GM19468 (cell line): ENCODE results near the gene KDM3A.

Experiments used
- ATAC-seq: cut with Tn5 transposase; IDR thresholded peaks from one replicate; pipeline ENCODE4 v1.9.1; 2021; ENCODE audit warnings: mild to moderate bottlenecking, moderate library complexity, moderate number of reproducible peaks; ENCODE audit not compliant: unreplicated experiment; ENCODE audit errors: extremely low read depth

The KDM3A gene

GRCh38 chr2:86434290-86434689 is 6.9 kb upstream of the KDM3A start:
- no peak for ATAC-seq

DNA sequence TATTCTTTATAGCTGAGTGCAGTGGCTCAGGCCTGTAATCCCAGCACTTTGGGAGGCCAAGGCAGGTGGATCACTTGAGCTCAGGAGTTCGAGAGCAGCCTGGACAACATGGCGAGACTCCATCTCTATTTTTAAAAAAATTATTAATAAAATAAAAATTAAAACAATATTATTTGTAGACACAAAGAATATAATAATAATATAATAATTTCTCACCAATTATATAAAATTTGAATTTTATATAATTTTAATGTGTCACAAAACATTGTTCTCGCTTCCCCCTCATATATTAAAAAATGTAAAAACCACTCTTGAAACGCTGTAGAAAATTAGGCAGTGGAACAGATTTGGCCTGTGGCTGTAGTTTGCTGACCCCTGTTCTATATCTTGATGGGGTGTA is 5.6 kb upstream of the KDM3A start:
- ATAC-seq, result no peak

- ATAC-seq, result no peak
These were observed 4.8 kb upstream of the KDM3A start for GRCh38 chr2:86436328-86436727.

GRCh38 chr2:86439879-86440630 is 1.1 kb upstream of the KDM3A start:
- ATAC-seq, result no peak

DNA sequence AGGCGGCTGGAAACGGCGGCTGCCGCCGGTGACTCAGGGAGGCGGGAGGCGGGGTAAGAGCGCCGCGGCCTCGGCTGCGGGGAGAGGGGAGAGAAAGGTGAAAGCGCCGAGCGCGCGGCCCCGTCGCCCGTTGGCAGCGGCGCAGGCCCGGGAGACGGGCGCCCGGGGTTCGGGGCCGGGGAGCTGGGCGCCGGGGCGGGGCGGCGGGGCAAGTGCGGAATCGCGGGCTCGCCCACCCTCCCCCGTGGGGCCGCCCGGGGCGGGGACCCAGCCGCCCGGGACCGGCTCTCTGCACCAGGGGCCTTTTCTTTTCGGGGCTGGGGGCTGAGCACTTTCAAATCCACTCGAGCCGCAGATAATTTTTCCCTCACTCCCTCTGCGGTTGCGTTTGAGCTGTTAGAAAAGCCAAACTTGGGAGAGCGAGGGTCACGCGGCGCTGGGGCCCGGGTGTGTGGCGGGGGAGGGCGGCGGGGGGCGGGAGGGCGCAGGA is 266 bp downstream of the KDM3A start:
- no peak for ATAC-seq

DNA sequence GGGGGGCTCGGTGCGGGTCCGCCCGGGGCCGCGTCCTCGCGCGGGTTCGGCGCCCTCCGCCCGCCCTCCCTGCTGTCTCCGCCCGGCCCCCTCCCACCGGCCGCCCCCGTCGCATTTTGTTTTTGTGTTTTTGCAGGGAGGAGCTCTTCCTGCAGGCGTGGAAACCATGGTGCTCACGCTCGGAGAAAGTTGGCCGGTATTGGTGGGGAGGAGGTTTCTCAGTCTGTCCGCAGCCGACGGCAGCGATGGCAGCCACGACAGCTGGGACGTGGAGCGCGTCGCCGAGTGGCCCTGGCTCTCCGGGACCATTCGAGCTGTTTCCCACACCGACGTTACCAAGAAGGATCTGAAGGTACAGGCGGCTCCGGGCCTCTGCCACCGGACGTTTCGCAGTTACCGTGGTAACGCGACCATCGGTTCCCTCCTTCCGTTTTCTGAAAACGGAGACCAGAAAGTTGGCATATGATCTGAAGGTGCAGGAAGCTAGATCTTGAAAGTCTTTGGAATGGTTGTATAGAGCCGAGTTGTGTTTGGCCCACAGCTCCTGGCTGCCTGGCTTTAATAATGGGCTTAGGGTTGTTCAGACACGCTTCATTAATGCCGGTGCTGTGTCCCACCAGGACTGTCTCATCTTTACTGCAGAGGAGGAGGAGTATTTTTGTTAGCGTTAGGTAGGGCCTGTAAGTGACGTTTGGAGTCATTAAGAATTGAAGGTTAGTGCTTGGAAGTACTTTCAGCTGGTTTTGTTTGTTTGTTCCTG is 891 bp downstream of the KDM3A start:
- no peak for ATAC-seq

DNA sequence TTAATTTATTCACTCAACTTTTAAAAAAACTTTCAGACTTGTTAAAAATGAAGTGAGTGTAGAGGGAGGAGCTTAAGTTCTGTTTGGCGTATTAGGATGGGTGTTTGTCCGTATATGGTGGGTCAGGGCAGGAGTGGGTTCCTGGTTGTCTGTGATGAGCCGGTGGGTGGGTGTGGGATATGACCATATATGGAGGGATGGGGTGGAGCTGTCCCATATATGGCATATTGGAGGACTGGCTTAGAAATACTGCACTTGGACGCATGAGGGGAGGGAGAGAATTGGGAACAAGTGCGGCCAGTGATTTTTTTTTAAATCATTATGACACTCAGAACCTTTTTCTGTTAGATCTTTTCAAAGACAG is 1.5 kb downstream of the KDM3A start:
- ATAC-seq, result peak; percentile 50

DNA sequence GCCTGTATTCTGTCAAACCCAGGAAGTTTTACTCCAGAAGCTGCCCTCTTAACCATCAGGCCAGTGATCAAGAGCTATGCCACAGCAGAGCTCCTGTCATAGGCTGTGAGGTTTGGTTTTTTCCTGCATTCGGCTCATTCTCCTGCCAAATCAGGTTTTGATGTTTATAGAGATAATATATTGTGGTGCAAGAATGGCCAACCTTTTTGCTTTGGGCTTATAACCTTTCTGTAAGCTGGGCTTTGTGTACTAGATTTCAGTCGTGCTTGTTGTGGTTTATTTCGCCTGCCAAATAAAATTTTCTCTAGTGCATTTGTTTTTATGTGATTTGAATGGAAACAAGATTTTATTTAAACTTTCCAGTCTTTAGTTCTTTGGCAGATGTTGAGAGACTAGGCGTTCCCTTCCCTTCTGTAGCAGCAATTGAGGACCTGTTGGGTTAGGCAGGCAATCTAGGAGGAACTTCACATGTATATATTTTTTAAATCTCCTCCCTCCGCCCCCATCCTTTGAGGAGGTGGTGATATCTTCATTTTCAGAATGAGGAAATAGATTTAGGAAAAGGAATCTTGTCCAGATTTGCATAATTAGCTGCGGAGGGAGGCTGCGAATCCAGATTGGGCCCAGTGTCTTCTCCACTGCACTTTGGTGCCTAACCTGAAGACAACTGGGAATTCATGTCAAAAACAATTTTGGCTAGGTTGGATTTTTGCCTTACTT is 2.6 kb downstream of the KDM3A start:
- ATAC-seq, result no peak

- ATAC-seq, result no peak
These were observed 4.3 kb downstream of the KDM3A start for GRCh38 chr2:86445436-86445835.

- no peak for ATAC-seq
These were observed 4.9 kb downstream of the KDM3A start for GRCh38 chr2:86446060-86446459.

DNA sequence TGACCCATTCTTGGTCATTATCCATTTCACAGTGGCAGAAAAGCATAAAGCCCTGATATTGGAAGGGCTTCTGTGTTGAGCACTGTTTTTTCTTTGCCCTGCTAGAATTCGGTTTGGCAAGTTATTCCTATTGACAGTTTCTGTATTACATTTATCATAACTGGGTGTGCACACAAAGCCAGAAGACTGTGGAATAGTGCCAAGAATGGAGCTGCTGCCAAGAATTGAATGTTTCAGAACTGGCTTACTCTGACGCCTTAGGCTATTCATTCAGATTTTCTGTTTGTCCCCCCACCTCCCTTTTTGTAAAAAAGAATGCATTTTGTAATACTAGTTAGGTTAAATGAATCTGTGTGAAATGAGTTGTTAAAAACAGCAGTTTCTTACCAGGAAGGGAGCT is 12.7 kb downstream of the KDM3A start:
- no peak for ATAC-seq

GRCh38 chr2:86454238-86454637 is 13.1 kb downstream of the KDM3A start:
- no peak for ATAC-seq

DNA sequence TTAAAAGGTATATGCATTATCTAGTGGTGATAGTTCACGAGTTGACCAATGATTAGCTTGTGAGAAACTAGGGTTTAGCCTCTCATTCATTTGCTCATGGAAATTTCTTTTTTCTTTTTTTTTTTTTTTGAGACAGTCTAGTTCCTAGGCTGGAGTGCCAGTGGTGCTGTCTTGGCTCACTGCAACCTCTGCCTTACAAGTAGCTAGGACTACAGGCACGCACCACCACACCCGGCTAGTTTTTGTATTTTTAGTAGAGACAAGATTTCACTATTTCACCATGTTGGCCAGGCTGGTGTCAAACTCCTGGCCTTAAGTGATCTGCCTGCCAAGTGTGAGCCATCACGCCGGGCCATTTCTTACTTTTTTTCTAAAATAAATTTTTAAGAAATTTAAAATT is 14.0 kb downstream of the KDM3A start:
- no peak for ATAC-seq

- ATAC-seq, result no peak
These were observed 20.0 kb downstream of the KDM3A start for GRCh38 chr2:86461042-86461743.

DNA sequence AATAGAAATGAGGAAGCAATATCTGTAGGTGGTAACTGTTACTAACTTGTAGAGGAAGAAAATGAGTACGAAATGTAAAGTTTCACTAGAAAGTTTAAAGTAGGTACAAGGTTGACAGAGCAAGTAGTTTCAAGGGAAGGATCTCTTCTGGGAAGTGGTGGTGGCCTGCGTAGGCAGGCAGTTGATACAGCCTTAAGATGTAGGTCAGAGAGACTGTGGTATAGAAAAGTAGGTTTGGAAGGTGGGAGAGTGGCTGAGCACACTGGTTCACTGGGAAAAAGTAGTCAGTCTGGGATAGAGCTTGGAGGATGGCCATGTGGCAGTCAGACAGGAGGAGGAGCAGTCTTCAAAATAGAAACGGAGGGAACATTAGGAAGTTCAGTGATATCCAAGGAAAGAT is 23.5 kb downstream of the KDM3A start:
- ATAC-seq, result no peak

DNA sequence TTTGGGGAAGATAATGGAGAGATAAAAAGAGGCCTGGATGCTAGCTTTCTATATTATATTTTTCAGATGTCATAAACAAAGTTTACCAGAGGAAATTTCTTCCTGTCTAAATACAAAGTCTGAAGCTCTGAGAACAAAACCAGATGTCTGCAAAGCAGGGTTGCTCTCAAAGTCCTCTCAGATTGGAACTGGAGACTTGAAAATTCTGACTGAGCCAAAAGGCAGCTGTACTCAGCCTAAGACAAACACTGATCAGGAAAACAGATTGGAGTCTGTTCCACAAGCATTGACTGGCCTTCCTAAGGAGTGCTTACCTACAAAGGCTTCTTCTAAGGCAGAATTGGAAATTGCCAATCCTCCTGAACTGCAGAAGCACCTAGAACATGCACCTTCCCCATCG is 25.1 kb downstream of the KDM3A start:
- ATAC-seq, result no peak

- no peak for ATAC-seq
These were observed 27.2 kb downstream of the KDM3A start for GRCh38 chr2:86468162-86469033.

- ATAC-seq, result no peak
These were observed 29.7 kb downstream of the KDM3A start for GRCh38 chr2:86470890-86471289.

DNA sequence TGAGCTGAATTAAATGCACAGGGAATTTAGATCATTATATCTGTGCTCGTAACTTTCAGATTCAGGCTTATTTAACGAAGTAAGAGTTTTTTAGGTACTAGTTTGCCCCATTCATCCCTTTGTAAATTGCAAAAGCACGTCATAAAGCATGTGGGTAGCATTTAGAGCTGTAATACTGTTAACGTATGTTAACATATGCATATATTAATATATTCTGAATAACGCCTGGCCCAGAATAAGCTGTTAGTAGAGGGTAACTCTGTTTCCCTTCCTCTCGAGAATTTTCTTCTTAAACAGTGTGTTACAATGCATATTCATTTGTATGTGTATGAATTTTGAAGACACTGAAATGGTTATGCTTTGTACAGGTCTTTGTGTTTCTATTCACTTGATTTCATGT is 30.5 kb downstream of the KDM3A start:
- no peak for ATAC-seq

DNA sequence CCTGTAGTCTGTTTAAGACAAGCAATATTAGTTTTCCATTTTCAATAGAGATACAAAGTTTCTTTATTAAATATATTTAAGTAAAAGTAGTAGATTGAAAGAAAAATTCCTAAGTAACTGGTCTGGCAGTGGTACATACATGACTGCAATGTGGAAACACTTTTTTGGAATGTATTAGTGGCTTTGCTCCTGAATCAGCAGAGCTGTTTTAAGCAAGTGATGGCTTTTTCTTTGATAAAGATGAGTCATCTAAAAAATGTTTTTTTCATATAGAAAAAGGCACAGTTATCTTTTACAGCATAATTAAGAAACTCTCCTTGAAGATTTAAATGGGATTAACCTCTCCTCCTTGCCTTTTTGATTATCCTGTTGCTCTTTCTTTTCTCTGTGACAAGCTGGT is 34.9 kb downstream of the KDM3A start:
- ATAC-seq, result no peak
